Liver (tissue), 9 donors: ENCODE measurements around the gene ST6GALNAC3. TPM values are rescaled to one million over a fixed set of nuclear protein-coding genes. Genes with fewer than 3 reads are reported as not detected.

Experiments
- DNase-seq: peaks from one replicate; pipeline ENCODE4 v3.0.0-alpha.2; 2017; ENCODE audit warnings: low spot score
- H3K27ac ChIP-seq, 2 donors: one replicate each; pipeline ENCODE4 v1.7.0; 2013; ENCODE audit warnings: inconsistent platforms in 2 of 2, low read length in 2 of 2, control low read depth in 1 of 2, low read depth in 1 of 2, mild to moderate bottlenecking in 1 of 2
- H3K27me3 ChIP-seq, 4 donors: one replicate each; pipeline versions ENCODE4 v1.6.1 to v1.7.0; 2013; ENCODE audit warnings: low read length in 3 of 4, inconsistent platforms in 1 of 4, mild to moderate bottlenecking in 1 of 4, moderate library complexity in 1 of 4; ENCODE audit not compliant: control insufficient read depth in 4 of 4, insufficient read depth in 4 of 4
- H3K36me3 ChIP-seq, 4 donors: one replicate each; pipeline versions ENCODE4 v1.6.1 to v1.7.0; 2013; ENCODE audit warnings: low read length in 3 of 4, mild to moderate bottlenecking in 3 of 4, low read depth in 1 of 4, moderate library complexity in 1 of 4; ENCODE audit not compliant: control insufficient read depth in 4 of 4, insufficient read depth in 3 of 4
- H3K4me1 ChIP-seq, 4 donors: one replicate each; pipeline versions ENCODE4 v1.6.1 to v1.7.0; 2013; ENCODE audit warnings: low read length in 3 of 4, mild to moderate bottlenecking in 3 of 4, moderate library complexity in 1 of 4; ENCODE audit not compliant: control insufficient read depth in 4 of 4, insufficient read depth in 4 of 4
- H3K4me3 ChIP-seq, 3 donors: one replicate each; pipeline versions ENCODE4 v1.6.1 to v1.7.0; 2013; ENCODE audit warnings: low read length in 3 of 3, control low read depth in 1 of 3, low read depth in 1 of 3, mild to moderate bottlenecking in 1 of 3
- H3K9ac ChIP-seq, 2 donors: one replicate each; pipeline ENCODE4 v1.7.0; 2013; ENCODE audit warnings: low read length in 2 of 2, mild to moderate bottlenecking in 2 of 2, moderate library complexity in 2 of 2, control low read depth in 1 of 2, low read depth in 1 of 2
- H3K9me3 ChIP-seq, 4 donors: one replicate each; pipeline versions ENCODE4 v1.6.1 to v1.7.0; 2013; ENCODE audit warnings: low read length in 3 of 4; ENCODE audit not compliant: control insufficient read depth in 4 of 4
- EGR1 ChIP-seq, 2 donors: IDR thresholded peaks; 2 replicates each; pipeline ENCODE4 v1.6.1; 2016 to 2018; ENCODE audit warnings: antibody characterized with exemption in 2 of 2, low read depth in 2 of 2
- FOXA1 ChIP-seq: IDR thresholded peaks from 2 replicates; pipeline ENCODE4 v1.6.1; 2016; ENCODE audit warnings: antibody characterized with exemption
- FOXA2 ChIP-seq: IDR thresholded peaks from 2 replicates; pipeline ENCODE4 v1.6.1; 2016; ENCODE audit warnings: antibody characterized with exemption
- HNF4A ChIP-seq, 2 donors: conservative IDR thresholded peaks; 2 replicates each; pipeline ENCODE4 v1.6.1; 2016; ENCODE audit warnings: antibody characterized with exemption in 2 of 2, mild to moderate bottlenecking in 2 of 2
- HNF4G ChIP-seq: IDR thresholded peaks from 2 replicates; pipeline ENCODE4 v1.6.1; 2016; ENCODE audit warnings: antibody characterized with exemption
- JUND ChIP-seq, 2 donors: IDR thresholded peaks; 2 replicates each; pipeline ENCODE4 v1.6.1; 2016; ENCODE audit warnings: antibody characterized with exemption in 2 of 2
- NR2F2 ChIP-seq: IDR thresholded peaks from 2 replicates; pipeline ENCODE4 v1.6.1; 2016; ENCODE audit warnings: antibody characterized with exemption
- RAD21 ChIP-seq, 2 donors: IDR thresholded peaks; 2 replicates each; pipeline ENCODE4 v1.6.1; 2016; ENCODE audit warnings: antibody characterized with exemption in 2 of 2, mild to moderate bottlenecking in 2 of 2
- RXRA ChIP-seq, 2 donors: IDR thresholded peaks; 2 replicates each; pipeline ENCODE4 v1.6.1; 2017 to 2018; ENCODE audit warnings: antibody characterized with exemption in 2 of 2, mild to moderate bottlenecking in 1 of 2
- SP1 ChIP-seq: IDR thresholded peaks from 2 replicates; pipeline ENCODE4 v1.6.1; 2018; ENCODE audit warnings: antibody characterized with exemption, mild to moderate bottlenecking
- YY1 ChIP-seq: IDR thresholded peaks from 2 replicates; pipeline ENCODE4 v1.6.1; 2016; ENCODE audit warnings: antibody characterized with exemption, mild to moderate bottlenecking
- WGBS: extraction: QIAGEN DNeasy Blood & Tissue Kit; methylation state at CpG from one replicate; pipeline ENCODE4 v1.1.7; 2013; 5-methylcytosine and 5-hydroxymethylcytosine counted together
- polyA plus RNA-seq, 2 donors: library from polyadenylated mRNA; stranded (reverse) in 1 of 2; unstranded in 1 of 2; fragments of 200-250 nt in 1 of 2; fragments of >200 nt in 1 of 2; fragmentation: Nextera tagmentation in 1 of 2; extraction: Ambion mirVana in 1 of 2; gene quantifications; one replicate each; pipeline versions ENCODE4 v1.2.1 to v1.2.3, GENCODE V29; 2013 to 2015
- total RNA-seq, 2 donors: library from RNA; depleted of rRNA; stranded (reverse); fragments of >200 nt; gene quantifications; one replicate each; pipeline ENCODE4 v1.2.3, GENCODE V29; 2014
- TF ChIP-seq, protein P1 (sequence below): IDR thresholded peaks from 2 replicates; pipeline ENCODE4 v1.6.1; 2016; ENCODE audit warnings: antibody characterized with exemption
- TF ChIP-seq, protein P2 (sequence below): fragments of 150-350 bp; IDR thresholded peaks from 2 replicates; pipeline ENCODE4 v1.5.1; 2017; ENCODE audit warnings: improper control_type of control experiment, low read depth, low read length; ENCODE audit not compliant: missing input control
- TF ChIP-seq, protein P3 (sequence below): IDR thresholded peaks from 2 replicates; pipeline ENCODE4 v1.6.1; 2016; ENCODE audit warnings: antibody characterized with exemption
- TF ChIP-seq, protein P4 (sequence below): IDR thresholded peaks from 2 replicates; pipeline ENCODE4 v1.6.1; 2016; ENCODE audit warnings: antibody characterized with exemption
- donor health status: healthy.
- donor health status: healthy.
- donor health status: healthy.
- donor health status: healthy.
- donor health status: healthy.

ST6GALNAC3 gene
- total and polyA plus RNA-seq, 4 donors = 1.2 to 5.0 (median 3.2) TPM

DNA sequence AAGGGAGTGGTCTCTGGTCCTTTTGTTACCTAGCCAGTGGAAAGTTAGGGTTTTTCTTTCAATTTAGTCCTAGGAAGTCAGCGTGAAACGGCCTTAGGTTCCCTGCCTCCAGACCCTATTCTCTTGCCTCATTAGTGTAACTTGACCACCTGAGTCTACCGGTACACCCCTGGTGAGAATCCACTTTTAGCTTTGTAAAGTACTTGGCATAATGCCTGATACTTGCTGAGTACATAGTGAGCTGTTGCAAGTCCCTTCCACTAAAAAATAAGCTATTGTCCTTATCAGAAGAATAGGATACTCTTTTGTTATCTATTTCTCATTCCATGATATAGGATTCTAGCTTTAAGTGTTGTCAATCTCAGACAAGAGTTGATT lies 228.8 kb downstream of the ST6GALNAC3 start:
- 88% methylated on average over 3 of the region's 3 CpGs for WGBS
- TF ChIP-seq, protein P1, sequence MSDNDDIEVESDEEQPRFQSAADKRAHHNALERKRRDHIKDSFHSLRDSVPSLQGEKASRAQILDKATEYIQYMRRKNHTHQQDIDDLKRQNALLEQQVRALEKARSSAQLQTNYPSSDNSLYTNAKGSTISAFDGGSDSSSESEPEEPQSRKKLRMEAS = no peak
- no peak for TF ChIP-seq HNF4A (conservative IDR thresholded peaks at IDR 0.05)
- TF ChIP-seq, protein P2, sequence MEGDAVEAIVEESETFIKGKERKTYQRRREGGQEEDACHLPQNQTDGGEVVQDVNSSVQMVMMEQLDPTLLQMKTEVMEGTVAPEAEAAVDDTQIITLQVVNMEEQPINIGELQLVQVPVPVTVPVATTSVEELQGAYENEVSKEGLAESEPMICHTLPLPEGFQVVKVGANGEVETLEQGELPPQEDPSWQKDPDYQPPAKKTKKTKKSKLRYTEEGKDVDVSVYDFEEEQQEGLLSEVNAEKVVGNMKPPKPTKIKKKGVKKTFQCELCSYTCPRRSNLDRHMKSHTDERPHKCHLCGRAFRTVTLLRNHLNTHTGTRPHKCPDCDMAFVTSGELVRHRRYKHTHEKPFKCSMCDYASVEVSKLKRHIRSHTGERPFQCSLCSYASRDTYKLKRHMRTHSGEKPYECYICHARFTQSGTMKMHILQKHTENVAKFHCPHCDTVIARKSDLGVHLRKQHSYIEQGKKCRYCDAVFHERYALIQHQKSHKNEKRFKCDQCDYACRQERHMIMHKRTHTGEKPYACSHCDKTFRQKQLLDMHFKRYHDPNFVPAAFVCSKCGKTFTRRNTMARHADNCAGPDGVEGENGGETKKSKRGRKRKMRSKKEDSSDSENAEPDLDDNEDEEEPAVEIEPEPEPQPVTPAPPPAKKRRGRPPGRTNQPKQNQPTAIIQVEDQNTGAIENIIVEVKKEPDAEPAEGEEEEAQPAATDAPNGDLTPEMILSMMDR = no peak
- TF ChIP-seq, protein P3, sequence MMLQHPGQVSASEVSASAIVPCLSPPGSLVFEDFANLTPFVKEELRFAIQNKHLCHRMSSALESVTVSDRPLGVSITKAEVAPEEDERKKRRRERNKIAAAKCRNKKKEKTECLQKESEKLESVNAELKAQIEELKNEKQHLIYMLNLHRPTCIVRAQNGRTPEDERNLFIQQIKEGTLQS = no peak
- no peak for TF ChIP-seq FOXA2
- TF ChIP-seq HNF4G = no peak
- no peak for TF ChIP-seq RAD21 (IDR thresholded peaks at IDR 0.05)
- no peak for TF ChIP-seq JUND (IDR thresholded peaks at IDR 0.05)
- no peak for TF ChIP-seq FOXA1
- TF ChIP-seq NR2F2 = no peak
- no peak for TF ChIP-seq EGR1 (IDR thresholded peaks at IDR 0.05; ENCODE audit: low read depth in 2 of 2)
- TF ChIP-seq, protein P4, sequence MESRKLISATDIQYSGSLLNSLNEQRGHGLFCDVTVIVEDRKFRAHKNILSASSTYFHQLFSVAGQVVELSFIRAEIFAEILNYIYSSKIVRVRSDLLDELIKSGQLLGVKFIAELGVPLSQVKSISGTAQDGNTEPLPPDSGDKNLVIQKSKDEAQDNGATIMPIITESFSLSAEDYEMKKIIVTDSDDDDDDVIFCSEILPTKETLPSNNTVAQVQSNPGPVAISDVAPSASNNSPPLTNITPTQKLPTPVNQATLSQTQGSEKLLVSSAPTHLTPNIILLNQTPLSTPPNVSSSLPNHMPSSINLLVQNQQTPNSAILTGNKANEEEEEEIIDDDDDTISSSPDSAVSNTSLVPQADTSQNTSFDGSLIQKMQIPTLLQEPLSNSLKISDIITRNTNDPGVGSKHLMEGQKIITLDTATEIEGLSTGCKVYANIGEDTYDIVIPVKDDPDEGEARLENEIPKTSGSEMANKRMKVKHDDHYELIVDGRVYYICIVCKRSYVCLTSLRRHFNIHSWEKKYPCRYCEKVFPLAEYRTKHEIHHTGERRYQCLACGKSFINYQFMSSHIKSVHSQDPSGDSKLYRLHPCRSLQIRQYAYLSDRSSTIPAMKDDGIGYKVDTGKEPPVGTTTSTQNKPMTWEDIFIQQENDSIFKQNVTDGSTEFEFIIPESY = no peak
- TF ChIP-seq YY1 = no peak
- H3K27ac ChIP-seq = no peak overlapping the region
- no peak for DNase-seq
- H3K4me3 ChIP-seq = no peak overlapping the region
- H3K4me1 ChIP-seq = no peaks in the 10 kb centered on the region
- no peaks in the 10 kb centered on the region for H3K36me3 ChIP-seq
- H3K9me3 ChIP-seq = no peaks in the 10 kb centered on the region
- no peaks in the 10 kb centered on the region for H3K27me3 ChIP-seq
- no peak overlapping the region for H3K9ac ChIP-seq

DNA sequence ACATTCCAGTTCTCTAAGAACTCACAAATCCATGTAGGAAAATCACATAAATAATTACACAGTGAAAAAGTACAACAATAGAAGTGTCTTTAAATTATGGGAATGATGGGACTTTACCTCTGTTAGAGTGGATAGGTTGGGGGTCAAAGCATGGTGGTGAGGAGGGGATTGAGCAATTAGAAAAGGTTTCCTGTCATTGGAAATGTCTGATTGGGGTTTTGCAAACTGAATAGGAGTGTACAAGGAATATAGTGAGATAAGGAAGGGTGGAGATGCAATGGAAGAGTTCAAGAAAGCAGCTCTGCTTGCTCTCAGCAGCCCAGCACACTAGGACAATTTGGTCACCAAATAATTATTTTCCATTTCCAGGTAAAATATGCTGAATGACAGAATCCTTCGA lies 238.8 kb downstream of the ST6GALNAC3 start:
- no peak overlapping the region for H3K4me3 ChIP-seq
- H3K36me3 ChIP-seq = no peaks in the 10 kb centered on the region
- no peaks in the 10 kb centered on the region for H3K4me1 ChIP-seq
- H3K9ac ChIP-seq = no peak overlapping the region
- H3K27ac ChIP-seq = no peak overlapping the region
- DNase-seq = no peak
- peaks cover 0 to 6% (median 2%) of the 10 kb centered on the region in 4 donors for H3K9me3 ChIP-seq
- WGBS = 72% methylated on average over 1 of the region's 1 CpG
- no peak for TF ChIP-seq SP1
- H3K27me3 ChIP-seq = peaks cover 0 to 4% (median 1%) of the 10 kb centered on the region in 4 donors

DNA sequence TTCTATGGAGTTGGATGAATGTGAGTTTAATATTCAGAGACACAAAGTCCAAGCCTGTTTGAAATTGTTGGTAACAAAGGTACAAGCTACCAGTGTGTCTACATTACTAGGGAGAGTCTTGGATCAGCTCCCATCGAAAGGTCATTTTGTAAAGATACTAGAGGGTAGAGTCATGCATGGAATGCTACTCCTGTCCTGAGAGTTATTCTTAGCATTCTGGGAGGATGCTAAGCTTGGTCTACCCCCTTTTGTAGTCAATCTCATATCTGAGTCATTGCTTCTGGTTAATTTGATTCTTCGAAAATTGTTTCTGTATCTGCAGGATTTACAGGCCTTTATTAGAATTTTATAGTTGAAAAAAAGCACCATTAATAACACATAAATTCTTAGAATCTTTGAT lies 240.2 kb downstream of the ST6GALNAC3 start:
- Histone ChIP-seq H3K4me3 (no peak overlapping the region), H3K4me1 (no peaks in the 10 kb centered on the region), H3K27ac (no peak overlapping the region), H3K27me3 (peaks cover 0 to 2% (median under 1%) of the 10 kb centered on the region in 4 donors), H3K9me3 (peaks cover 0 to 6% (median 0%) of the 10 kb centered on the region in 4 donors), H3K9ac (no peak overlapping the region), H3K36me3 (no peaks in the 10 kb centered on the region)
- TF ChIP-seq RXRA (IDR thresholded peaks at IDR 0.05) = no peak
- 80% methylated on average over 2 of the region's 2 CpGs for WGBS
- DNase-seq = no peak
